ENCODE measurements around the gene TLR2.
"Not testable (repeated sequence)": the region's sequence is repeated elsewhere in the genome, so short reads cannot be mapped to it uniquely, and the experiment has no call there.

Gene TLR2

DNA sequence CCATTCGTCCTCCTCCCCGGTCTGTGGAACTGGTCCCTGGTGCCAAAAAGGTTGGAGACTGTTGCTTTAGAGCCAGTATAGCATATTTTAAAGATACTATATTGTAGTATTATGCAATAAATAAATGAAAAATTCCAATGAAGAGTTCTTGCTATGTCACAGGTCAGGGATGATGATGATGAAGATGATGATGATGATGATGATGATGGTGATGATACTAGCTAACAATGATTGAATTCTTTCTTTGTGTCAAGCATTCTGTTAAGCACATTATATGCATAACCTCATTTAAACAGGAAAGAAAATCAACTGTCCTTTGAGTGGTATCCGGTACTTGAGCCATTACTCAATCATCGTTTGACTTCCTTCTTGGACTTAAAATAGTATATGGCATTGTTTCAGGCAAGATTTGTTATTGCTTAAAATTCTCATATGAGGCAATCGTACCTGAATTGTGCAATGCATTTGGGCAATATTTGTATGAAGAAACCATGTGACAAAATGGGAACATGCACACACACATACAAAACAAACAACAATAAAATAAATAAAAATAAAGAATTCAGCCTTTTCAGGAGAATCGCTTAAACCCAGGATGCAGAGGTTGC lies 22.8 kb upstream of the TLR2 start:
- no peak for DNase-seq

DNA sequence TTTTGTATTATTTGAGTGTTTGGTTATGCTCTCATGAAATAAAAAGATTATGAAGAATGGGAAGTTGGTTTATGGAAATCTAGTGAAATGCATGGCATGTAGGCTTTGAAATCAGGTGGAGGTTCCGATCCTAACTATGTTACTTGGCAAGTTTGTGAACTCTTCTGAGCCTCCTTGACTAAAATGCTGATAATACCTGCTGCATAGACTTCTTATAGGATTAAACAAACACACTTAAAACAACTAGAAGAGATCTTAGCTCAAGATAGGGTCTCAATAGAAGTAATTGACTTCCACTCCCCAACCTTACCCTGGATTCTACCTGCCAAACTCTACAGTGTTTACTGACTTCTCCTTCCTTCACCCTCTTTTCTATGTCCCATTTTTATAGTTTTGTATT lies 22.2 kb upstream of the TLR2 start:
- DNase-seq: no peak

DNA sequence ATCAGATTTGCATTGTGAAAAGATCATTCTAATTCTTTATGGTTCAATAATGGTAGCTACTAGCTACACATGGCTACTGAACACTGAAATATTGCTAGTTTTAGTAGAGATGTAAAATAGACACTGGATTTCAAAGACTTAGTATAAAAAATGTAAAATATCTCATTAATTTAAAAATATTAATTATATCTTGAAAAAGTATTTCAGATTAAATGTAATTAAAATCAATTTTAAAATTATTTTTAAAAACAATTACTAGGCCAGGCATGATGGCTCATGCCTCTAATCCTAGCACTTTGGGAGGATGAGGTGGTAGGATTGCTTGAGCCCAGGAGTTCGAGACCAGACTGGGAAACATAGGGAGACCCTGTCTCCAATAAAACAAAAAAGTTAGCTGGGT lies 20.4 kb upstream of the TLR2 start:
- no peak for DNase-seq

DNA sequence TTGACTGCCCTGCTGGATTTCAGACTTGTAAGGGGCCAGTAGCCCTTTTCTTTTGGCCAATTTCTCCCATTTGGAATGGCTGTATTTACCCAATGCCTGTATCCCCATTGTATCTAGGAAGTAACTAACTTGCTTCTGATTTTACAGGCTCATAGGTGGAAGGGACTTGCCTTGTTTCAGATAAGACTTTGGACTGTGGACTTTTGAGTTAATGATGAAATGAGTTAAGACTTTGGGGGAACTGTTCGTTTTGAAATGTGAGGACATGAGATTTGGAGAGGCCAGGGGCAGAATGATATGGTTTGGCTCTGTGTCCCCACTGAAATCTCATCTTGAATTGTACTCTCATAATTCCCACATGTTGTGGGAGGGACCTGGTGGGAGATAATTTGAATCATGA lies 17.6 kb upstream of the TLR2 start:
- DNase-seq: not testable (repeated sequence)

DNA sequence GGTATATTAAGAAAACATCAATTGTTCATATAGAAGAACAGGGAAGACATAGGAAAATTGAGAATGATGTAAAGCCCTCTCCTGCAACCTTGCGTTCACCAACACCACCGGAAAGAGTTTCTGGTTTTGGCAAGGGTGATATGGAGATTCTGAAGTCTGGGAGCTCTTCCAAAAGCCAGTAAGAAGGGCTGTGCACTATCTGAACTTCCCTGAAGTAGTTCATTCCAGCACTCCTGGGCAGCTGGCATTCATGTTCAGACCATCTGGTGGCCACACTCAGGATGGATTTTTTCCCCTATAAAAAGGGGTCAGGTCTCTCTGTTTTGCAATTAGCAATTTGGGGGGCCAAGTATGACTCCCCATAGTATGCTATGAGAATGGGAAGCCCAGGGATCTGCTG lies 15.4 kb upstream of the TLR2 start:
- DNase-seq: no peak

DNA sequence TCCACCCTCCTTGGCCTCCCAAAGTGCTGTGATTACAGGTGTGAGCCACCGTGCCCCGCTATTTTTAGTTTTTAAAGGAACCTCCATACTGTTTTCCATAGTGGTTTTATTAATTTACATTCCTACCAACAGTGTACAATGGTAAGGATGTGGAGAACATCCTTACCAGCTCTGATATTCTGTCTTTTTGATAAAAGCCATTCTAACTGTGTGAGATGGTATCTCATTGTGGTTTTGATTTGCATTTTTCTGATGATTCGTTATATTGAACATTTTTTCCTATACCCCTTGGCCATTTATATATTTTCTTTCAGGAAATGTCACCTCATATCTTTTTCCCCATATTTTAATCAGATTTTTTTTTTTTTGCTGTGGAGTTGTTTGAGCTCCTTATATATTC lies 14.2 kb upstream of the TLR2 start:
- no peak for DNase-seq

DNA sequence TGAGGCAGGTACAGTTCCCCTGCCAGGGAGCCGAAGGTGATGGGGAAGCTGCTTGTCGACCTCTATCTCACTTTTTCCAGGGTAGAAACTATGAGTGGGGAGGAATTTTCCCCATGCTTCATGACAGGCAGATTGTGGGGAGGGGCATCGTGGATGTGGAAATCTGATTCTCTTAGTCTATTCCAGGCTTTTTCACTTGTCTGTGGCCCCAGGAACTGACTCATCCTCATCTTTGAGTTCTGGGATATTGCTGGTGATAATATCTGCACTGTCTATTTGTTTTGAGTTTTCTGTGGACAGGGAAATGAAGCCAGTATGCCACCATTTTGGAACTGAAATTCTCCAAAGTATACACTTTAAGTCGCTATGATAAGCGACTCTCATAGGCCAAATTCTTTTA lies 7.6 kb upstream of the TLR2 start:
- DNase-seq: no peak

DNA sequence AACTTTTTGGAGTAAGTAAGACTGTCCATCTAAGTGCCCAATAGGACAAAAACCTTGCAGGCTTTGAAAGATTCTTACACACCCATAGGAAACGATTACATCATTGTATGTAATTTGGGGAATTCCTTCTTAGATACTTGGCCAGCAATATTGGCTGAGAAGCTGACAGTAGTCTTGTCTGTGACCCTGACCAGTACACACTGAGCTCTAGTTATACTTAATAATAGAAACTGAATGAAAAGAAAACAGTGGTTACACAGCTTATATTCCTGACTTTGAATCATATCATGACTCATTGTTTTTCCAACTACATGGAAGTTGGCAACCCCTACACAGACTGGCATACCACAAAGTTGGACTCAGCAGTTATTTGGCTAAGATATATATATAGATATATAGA lies 7.1 kb upstream of the TLR2 start:
- DNase-seq: no peak

DNA sequence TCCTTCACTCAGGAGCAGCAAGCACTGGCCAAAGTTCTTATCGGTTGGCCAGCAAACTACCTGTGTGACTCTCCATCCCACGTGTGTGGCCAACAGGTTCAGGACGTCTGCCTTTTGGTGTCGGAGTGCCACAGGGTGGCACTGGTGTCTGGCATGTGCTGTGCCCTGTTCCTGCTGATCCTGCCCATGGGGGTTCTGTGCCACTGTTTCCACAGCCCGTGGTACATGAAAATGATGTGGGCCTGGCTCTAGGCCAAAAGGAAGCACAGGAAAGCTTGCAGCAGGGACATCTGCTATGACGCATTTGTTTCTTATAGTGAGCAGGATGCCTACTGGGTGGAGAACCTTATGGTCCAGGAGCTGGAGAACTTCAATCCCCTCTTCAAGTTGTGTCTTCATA lies 4.6 kb upstream of the TLR2 start:
- DNase-seq: no peak

DNA sequence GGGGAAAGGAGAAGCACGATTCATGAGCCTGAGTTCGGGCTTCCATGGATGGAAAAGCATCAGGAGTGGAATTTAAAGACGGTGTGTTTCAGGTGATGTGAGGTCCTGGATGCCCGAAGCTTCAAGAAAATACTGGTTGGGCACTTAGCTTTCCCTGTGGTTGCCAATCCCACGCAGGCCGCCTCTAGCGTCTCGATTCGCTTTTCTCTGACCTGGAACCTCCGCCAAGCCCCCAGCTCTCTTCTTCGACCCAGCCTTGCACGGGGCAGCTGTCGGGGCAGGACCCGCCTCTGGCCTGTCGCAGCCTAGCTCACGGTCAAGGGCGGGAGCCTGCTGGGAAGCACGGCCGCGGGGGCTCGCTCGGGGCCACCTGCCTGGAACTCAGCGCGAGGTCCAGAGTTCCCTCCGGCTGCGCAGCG lies 308 bp upstream of the TLR2 start:
- no peak for DNase-seq

DNA sequence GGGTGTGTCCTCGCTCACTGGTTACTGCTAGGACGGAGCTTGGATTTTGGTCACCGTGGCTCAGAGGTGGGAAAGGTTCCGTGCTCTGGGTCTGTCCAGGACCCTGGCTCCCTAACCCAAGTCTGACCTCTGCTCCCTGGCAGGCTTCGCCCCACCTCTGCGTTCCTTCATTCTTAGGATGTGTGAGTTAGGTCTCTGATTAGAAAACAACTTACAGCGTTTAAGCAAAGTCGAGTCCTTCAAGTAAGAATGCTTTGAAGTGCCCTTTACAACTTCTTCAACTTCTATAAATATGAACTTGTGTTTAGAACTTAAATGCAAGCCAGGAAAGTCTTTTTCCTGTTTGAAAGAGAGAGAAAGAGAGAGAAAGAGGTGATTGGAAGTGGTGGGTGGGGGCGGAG lies 891 bp downstream of the TLR2 start:
- no peak for DNase-seq

DNA sequence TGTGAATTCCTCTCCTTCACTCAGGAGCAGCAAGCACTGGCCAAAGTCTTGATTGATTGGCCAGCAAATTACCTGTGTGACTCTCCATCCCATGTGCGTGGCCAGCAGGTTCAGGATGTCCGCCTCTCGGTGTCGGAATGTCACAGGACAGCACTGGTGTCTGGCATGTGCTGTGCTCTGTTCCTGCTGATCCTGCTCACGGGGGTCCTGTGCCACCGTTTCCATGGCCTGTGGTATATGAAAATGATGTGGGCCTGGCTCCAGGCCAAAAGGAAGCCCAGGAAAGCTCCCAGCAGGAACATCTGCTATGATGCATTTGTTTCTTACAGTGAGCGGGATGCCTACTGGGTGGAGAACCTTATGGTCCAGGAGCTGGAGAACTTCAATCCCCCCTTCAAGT lies 20.4 kb downstream of the TLR2 start:
- no peak for DNase-seq

DNA sequence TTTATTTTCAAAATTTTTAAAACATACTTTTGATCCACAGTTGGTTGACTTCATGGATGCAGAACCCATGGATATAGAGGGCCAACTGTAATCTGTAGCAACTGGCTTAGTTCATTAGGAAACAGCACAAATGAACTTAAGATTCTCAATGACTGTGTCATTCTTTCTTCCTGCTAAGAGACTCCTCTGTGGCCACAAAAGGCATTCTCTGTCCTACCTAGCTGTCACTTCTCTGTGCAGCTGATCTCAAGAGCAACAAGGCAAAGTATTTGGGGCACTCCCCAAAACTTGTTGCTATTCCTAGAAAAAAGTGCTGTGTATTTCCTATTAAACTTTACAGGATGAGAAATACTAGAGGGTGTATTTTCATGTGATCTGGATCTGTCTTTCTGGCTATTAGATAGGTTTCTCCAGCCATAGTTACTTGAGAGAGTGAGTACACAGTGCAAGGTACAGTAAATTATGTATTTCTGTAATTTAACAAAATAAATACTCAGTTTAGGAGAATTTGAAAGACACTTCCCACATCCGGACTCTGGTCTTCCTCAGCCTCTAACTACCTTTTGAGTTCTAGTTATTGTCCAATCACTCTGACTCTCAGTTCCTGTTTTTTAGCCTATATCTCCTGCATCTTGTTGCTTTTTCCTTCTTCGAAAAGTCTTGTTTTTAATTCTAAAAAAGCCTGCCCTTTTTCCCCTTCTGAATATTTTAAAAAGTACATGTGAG lies 21.8 kb downstream of the TLR2 start:
- no peak for DNase-seq

DNA sequence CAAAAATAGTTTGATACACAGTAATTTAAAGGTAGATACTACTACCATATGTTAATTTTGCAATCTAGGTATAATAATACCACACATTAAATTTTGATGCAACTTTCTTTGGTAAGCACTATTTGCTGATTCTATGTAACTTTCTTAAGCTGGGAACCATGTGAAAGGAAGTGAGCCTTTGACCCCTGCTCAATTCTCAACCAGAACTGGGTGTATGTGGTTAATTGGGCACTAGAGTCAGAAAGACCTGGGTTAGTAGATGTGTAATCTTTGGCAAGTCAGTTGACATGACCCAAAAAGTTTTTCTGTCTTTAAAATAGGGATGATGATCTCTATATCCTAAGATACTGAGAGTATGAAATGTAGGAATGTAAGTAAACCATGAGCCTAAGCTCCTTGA lies 22.4 kb downstream of the TLR2 start:
- DNase-seq: no peak

DNA sequence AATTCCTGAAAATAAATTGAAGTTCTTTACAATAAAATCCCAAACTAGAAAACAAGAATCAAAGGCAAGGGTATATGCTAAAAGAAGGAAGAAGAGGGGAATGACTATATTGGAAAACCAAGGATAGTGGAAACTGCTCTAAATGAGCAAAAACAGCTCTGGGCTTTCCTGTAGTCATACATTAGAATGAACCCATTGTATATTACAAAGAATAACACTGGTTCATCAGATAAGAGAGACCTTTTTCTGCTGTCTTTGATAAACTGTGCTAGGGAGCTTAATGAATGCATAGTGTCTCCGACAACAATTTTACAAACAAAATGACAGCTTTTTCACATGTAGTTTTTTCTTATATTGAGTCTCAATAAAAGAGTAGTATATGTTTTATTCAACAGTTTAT lies 26.6 kb downstream of the TLR2 start:
- DNase-seq: no peak

DNA sequence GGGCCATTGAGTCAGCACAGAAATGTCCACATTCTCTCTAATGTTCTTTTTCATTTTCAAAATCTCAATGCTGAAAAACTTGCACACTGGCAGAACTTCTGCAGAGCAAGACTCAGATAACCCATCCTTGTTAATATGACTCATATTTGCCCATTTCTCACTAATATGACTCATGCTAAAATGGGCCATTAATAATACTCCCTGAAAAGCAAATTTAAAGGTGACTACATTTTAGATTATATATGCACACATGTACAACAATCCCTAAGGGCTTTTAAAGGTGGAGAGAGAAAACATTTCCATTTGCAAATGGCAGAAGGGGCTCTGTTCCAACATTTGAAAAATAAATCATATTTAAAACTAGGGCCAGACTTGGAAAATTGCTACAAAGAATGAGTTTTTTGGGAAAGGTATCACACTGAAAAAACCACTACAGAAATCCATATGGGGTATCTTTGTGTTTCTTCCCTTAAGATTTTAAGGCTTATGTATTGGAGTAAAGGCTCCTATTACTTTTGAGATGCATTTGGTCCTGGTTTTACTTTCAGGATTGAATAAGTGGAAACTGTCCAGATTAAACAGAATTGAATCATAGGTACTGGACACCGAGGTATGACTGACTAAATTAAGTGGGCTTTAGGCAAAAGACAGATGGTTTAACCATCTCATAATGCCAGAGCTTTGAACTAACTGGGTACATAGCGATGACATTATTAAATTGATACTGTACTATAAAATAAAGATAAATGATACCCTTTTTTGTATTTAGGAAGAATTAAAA lies 30.0 kb downstream of the TLR2 start:
- DNase-seq: no peak

DNA sequence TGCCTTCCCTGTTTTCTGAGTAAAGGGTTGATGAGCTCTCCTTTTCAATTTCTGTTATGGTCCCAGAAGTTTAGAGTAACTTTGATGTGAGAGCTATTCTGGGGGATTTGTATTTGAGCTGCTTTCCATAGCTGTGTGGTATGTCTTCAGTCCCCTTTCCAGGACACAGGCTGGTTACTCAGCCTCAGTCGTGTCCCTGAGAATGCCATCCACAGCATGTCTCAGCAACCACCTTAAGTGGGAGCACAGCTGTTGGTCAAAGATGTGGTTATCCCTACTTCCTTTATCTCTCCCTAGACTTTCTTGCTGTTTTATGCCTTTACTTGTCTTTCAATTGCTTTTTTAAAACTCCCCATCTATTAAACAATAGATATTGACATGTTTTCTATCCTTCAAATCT lies 38.0 kb downstream of the TLR2 start:
- DNase-seq: no peak

DNA sequence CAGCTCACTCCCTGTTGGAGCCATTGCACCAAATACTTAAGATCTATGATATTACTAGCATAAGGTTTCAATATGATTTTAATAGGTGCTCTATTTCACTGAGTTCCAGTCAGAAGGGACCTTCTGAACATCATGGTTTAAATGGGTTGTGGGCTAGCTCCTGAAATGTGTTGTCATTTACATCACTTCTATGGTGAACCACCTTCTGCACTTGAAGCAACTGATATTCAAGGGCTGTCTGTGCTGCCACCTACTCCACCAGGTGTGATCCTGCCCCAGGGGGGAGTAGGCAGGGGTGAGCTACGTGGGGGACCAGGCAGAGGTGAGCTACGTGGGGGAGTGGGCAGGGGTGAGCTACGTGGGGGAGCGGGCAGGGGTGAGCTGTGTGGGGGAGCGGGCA lies 40.5 kb downstream of the TLR2 start:
- no peak for DNase-seq

DNA sequence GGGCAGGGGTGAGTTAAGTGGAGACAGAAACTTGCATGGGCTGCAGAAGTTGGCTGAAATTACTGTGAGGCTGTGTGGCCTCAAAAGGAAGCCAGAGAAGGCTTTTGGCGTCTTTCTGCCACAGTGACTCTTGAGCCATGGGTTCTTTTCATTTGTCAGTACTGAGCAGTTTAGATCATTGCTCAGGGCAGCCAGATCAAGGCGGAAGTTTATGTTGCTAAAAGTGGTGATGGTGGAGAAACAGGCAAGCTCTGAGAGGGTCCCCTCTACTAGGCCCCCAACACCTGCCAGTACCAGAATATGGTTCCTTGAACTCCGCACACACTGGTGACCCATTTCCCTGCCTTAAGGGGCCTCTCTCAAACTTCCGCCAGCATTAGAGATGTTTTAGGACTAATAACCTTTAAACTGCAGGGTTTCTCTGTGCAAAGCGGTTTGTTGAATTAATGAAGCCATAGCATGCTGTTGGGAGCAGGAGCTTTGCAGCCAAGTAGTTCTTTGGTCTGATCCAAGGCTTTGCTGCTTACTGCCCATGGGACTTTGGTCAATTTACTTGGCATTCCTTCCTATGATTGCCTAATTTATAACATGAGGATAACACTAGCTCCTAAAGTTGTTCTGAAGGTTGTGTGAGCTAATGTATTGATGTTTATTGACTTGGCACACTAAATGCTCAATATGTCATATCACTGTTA lies 41.2 kb downstream of the TLR2 start:
- DNase-seq: no peak

DNA sequence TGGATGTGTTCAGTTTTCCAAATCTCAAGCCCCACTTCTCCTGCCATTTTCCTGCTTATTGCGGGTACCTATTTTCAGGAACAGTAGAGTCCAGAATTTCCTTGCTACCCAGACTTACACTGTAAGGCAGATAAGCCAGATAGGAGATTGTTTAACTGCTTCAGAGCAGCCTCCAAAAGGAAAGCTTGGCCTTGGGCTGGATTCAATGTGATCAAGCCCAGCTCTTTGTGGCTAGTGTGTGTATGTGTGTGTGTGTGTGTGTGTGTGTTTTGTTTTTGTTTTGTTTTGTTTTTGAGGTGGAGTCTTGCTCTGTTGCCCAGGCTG lies 41.7 kb downstream of the TLR2 start:
- no peak for DNase-seq

DNA sequence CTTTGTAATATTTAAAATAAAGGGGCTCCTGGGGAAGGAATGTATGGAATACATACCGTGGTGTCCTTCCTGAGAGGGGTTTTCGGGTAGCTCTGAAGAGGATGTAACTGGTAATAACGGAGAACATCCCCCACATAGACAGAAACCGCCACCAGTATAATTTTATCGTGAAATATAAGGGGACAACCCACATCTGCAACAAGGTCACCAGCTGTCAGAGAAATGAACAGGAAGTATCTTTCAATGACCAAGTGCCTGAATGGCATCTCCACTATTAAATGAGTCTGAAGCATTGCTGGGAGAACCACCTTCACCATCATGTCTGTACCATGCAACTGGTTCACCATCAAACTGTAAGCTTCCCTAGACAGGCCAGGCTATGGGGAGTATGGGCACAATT lies 44.1 kb downstream of the TLR2 start:
- DNase-seq: no peak

DNA sequence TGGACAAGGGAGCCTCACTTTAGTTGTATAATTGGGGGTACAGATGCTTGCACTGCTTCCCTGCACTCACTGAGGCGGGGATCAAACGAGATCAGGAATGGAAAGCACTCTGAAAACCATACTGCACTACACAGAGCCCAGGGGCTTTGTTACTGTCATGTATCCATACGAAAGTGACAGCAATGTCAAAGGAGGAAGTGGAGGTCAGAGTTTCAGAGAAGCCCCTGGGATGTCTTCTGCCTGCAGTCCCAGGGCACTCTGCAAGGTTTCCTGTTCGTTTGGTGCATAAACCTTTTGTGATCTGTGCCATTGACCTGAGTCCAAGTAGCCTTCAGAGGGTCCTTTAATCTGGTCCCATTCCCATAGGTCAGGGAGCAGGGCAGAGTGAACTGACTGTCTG lies 44.6 kb downstream of the TLR2 start:
- no peak for DNase-seq

DNA sequence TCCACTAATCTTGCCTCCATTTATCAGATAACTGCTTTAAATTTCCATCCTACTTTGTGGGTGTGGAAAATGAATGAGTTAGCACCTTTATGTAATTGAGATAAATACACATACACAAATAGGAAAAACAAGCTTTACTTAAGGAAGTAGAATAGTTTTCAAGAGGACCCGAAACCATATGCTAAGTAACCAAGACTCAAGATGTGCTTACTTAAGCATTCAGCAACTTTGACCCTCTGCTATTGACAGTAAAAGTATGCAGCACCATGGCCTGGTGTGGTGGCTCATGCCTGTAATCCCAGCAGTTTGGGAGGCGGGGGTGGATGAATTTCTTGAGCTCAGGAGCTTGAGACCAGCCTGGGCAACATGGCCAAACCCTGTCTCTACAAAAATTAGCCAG lies 45.8 kb downstream of the TLR2 start:
- DNase-seq: no peak

DNA sequence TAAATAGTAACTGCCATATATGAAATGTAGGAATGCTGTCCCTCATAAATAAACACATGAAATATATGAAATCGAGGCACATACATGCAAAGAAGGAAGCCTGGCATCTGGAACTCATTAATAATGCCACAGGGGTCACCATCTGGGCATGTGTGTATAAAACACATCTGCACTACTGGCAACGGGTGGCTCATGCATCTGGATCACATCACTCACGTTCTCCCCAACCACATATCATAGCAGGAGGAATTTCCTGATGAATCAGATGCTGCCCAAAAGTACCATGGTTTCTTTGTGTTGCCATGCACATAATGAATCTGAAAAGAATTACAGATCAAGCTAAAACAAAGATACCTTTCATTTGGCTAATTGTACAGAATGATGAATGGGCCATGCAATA lies 47.2 kb downstream of the TLR2 start:
- DNase-seq: no peak
